SHP77 treated with DMSO at 0.1 percent for 48 hours (cell line): ENCODE measurements around the gene ADK.

Experiments used
- DNase-seq: peaks from one replicate; lab custom pipeline; 2025; lab: John Stamatoyannopoulos, UW

ADK gene

DNA sequence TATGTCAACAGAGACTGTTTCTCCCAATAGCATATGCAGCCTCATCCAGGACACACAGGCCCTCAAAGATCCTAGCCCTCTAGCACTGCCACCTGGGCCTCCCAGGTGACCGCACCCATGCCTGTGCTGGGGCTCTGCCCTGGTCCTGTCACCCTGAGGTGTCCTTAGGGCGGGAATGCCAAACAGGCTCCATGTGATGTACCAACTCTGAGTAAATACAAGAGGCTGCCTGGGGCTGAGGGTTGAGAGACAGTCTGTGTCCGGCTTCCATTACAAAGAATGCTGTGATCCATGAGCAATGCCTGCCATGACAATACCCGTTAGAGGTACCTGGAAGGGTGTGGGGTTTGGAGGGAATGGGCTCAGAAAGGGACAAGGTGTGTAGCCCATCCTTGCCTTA is 592.4 kb downstream of the ADK start:
- DNase-seq = no peak

DNA sequence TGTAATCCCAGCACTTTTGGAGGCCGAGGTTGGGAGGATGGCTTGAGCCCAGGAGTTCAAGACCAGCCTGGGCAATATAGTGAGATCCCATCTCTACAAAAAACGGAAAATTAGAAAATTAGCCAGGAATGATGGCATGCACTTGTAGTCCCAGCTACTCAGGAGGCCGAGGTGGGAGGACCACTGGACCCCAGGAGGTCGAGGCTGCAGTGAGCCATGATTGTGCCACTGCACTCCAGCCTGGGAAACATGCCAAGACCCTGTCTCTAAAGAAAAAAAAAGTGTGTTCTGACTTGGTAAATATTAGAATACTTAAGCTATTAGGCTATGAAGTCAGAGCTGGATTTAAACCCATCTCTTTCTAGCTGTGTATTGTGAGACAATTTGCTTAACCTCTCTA is 594.4 kb downstream of the ADK start:
- DNase-seq = no peak

DNA sequence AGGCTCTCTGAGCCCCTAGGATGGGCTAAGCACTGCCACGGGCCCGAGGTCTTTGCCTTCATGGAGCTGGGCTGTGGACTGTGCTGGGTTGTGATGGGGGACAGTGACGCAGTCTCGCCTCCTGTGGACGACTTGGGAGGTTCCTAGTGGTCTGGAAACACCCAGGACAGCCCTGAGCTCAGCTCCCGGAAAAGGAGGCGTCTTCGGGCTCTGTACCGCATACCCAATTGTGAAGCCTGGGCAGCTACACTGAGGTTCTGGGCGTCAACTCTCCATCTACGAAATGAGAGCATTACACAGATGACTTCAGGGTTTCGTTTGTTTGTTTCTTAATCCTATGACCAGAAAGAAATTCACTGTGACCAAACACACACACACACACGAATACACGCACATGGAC is 595.8 kb downstream of the ADK start:
- no peak for DNase-seq

DNA sequence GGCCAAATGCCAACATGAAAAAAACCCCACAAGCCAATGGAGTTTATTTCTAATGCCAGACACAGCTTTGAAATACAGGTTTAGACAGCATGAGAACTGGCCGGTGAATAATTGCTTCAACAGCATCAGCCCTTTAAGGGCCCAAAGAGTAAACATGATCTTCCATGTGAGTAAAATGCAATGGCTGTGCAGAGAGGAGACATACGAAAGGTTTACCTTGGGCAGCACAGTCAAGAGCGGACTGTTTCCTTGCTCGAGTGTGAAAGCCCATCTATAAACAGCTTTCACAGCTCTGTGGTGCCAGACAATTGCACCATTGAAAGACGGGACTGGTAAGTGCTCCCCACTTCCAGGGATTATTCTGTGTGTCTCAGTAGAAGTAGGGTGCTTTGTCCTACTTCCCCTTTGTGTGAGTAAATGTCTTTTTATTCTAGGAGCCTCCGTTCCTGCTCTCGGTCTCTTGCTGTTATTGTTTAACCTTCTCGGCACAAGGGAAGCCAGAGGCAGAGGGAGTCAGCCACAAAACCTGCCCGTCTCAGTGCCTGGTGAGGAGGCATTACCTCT is 597.5 kb downstream of the ADK start:
- no peak for DNase-seq

DNA sequence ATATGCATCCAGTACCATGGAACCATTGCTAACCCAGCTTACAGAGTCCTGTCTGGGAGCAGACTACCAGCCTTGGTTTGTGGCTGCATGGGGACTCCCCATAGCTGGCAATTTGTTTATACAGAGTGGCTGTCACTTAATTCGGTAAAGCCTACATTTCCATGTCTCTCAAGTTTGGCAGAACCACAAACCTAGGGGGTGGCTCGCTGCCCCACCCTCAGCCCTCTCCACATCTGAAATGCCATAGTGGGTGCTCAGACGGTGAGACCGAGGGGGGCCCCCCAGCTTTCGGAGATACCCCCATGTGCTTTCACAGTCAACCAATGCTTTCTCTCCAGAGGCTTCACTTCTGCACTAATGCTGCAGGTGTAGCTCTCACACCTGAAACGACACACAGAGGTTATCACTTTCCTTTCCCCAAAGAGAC is 599.8 kb downstream of the ADK start:
- DNase-seq = no peak

DNA sequence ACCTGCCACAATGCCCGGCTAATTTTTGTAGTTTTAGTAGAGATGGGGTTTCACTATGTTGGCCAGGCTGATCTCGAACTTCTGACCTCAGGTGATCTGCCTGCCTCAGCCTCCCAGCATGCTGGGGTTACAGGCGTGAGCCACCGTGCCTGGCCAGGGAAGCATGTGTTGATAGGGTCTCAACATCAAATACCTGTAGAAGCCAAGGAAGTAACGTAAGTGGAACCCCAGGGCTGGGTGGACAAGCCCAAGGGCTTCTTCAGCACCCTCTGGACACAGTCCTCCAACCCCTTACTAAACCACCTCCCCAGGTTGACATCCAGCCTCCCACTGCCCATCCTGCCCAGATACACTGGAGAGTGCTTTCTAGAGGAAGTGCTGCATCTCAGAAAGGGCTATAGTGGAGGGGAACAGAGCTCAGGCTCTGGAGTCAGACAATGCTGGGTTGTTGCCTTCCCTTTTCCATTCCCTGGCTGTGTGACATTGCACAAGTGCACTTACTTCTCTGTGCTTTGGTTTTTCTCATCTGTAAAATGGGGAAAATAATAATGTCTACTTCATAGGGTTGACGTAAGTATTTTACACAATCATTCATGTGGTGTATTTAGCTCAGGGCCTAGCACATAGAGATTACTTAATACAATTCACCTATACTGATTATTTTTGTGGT is 601.5 kb downstream of the ADK start:
- no peak for DNase-seq

DNA sequence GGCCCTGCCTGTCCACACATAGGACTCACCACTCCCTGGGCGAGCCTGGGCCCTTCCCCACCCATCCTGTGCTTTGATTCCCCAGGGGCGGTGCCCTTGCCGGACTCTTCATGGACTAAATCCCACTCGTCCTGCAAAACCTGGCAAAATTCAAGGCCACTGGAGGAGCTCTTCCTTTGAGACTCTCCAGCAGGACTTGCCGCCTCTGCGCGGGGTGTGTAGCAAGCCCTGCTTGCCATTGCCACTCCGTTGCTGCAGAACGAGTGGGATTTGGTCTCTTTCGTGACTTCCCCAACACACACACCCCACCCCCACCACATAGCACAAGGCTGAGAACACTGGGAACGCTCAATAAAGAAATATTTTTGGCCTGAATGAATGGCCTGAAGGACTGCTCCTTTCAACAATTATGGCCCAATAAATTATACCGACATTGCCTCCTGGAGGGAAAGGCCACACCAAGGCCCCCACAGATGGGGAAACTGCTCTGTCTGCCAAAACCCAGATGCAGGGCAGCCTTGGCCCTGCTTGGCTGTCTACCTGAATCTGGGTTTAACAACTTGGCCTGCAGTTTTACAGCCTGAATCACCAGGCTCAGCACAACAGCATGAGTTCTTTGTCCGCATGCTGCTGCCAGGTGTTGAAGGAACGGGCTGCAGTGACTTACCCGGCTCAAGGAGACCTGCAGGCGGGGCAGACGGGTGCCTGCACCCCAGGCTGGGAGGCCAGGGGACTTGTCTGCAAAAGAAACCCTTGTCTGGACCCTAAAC is 602.6 kb downstream of the ADK start:
- no peak for DNase-seq

DNA sequence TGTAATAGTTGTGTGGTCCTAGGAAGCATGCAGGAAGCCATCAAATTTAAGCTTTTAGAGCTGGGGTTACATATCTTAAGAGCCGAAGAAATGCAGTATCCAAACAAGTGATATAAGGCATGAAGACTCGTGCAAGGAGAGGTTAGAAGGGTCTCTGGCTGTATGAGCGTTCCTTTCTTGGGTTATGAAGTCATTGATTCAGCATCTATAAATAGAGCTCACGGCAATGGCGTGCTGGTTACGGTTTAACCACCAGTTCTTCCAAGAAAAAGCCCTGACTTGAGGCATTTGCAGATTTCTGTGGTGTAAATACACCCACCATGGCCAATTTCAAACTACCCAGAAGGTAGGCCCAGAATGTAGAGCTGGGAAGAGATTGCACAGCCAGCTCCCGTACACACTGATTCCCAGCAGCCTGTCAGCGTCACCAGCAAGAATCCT is 603.4 kb downstream of the ADK start:
- DNase-seq = no peak

DNA sequence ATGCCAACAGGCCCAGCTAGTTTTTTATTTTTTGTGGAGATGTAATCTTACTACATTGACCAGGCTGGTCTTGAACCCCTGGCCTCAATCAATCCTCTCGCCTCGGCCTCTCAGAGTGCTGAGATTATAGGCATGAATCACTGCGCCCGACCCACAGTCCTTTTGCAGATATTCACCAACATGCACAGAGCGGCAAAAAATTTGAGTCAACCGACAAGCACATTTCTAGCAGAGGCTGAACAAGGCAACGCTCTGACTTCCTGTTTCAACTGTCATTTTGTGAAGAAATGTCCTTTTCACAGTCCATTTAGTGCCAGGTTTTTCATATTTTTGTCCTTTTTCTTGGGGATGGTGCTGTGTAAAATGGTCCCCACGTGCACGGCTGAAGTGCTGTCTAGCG is 604.3 kb downstream of the ADK start:
- DNase-seq = no peak
